UCSD-AML1 (cell line): ENCODE results near the gene PCDHGA1.
"Not testable (repeated sequence)": the region's sequence is repeated elsewhere in the genome, so short reads cannot be mapped to it uniquely, and the experiment has no call there.

Experiments used
- DNase-seq: peaks from one replicate; lab custom pipeline; 2025; ENCODE audit not compliant: unreplicated experiment; lab: John Stamatoyannopoulos, UW

PCDHGA1 gene

DNA sequence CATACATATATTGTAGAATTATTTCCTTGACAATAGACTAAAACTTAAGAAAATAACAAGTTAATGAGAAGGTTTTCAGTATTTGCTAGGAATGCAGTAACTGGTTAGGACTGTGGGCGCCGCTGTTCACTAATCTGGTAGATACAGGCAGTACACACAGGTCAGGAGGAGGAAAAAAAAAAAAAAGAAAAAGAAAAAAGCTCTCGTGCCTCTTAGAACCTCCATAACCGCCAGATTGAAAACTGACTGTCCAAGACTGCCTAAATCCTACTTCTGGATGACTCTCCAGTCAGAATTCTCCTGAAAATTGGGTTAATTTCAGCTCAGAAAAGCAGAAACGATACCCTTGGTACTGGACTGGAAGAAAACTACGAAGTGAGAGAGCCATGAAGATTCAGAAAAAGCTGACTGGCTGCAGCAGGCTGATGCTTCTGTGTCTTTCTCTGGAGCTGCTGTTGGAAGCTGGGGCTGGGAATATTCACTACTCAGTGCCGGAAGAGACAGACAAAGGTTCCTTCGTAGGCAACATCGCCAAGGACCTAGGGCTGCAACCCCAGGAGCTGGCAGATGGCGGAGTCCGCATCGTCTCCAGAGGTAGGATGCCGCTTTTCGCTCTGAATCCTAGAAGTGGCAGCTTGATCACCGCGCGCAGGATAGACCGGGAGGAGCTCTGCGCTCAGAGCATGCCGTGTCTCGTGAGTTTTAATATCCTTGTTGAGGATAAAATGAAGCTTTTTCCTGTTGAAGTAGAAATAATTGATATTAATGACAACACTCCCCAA, at the start of gene PCDHGA1:
Gene PCDHGA1 (plus strand): TSS at position 216 of the 782 bp plus-strand sequence.
- DNase-seq = peak; percentile 10

DNA sequence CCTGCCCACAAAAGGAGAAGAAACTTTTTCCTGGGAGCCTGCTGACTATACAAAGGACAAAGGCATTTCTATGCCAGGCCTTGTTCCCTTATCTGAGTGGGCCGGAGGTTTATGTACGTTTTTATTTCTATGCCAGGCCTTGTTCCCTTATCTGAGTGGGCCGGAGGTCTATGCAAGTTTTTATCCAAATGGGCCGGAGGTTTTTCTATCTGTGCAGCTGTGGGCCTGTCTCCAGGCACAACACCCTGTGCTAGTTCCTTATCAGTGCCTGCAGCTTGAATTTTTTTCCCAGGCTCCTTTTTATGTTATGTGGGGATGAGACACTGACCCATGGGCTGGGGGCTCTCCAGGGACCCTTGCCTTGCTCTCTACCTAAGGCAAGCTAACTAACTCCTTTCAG, 31.9 kb upstream of the PCDHGA1 start:
- no peak for DNase-seq

DNA sequence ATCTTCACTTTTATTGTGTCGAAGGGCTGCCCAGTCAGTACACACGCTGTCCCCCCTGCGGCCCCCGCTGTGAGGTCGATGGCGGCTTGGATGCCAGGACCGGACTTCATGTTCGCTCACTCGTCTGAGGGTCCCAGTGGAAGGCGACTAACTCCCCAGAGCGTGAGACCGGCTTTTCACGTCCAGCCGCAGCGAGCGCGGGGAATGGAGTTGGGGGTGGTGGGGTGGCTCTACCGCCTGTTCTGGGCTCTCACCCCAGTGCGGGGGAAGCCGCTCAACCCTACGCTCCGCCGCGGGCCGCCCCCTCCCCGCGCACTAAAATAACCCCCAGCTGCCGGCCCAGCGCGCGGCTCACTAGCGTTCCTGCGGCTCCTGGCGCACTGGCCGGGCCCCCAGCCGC, 26.6 kb upstream of the PCDHGA1 start, which contains the start of gene SLC25A2:
Gene SLC25A2 (minus strand): TSS at position 294 of the 400 bp plus-strand sequence. CDS start 184 bp downstream, at position 110.
- no peak for DNase-seq

DNA sequence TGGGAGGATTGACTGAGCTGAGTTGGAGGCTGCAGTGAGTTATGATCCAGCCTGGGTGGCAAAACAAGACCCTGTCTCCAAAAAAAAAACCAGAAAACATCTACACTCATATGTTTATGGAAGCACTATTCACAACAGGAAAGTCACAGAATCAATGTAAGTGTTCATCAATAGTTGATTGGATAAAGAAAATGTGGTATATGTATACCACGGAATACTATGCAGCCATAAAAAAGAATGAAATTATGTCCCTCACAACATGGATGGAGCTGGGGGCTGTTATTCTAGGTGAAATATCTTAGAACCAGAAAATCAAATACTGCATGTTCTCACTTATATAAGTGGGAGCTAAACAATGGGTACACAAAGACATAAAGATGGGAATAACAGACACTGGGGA, 23.7 kb upstream of the PCDHGA1 start:
- DNase-seq = no peak

DNA sequence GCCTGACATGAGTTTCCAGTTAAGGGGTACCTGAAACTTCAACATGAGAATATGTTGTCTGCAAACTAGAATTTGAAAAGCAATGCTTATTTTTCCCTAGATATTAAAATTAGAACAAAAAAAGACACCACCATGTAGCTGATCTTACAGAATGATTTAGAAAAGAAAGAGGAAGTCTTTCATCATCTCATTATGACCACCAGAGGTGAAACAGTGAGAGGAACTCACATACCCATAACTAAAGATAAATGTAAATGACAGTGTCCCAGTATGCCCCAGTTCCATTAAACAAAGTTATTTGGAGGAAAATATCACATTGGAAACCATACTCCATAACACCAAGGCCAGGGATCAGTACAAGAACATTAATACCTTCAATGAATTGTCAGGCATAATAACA, 16.6 kb upstream of the PCDHGA1 start:
- DNase-seq = no peak

DNA sequence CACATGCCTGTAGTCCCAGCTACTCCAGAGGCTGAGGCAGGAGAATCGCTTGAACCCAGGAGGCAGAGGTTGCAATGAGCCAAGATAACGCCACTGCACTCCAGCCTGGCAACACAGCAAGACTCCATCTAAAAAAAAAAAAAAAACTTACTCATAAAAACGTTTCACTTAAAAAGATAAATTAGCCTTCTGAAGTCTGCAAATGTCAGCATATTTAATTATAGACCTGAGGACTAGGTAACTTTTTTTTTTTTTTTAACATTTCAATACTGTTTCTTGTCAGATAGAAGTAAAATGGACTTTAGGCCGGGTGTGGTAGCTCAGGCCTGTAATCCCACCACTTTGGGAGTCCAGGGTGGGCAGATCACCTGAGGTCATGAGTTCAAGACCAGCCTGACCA, 13.4 kb upstream of the PCDHGA1 start:
- DNase-seq = not testable (repeated sequence)

DNA sequence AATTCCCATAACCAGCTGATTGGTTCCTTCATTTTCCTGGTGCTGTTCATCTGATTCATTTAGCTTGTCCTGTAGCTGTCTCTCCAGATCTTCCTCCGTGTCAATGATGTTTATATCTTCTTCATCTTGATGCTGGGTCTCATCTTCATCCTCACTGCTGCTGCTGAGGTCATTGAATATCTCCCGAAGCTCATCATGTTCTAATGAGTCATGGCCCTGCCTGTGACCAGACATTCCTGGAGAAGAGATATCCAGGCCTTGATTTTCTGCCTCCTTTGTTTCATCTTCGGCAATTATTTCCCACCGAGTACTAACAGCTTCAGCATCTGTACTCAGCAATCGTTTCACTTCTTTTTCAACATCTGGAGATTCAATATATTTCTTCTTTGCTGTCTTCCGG, 11.1 kb upstream of the PCDHGA1 start:
- DNase-seq = no peak

DNA sequence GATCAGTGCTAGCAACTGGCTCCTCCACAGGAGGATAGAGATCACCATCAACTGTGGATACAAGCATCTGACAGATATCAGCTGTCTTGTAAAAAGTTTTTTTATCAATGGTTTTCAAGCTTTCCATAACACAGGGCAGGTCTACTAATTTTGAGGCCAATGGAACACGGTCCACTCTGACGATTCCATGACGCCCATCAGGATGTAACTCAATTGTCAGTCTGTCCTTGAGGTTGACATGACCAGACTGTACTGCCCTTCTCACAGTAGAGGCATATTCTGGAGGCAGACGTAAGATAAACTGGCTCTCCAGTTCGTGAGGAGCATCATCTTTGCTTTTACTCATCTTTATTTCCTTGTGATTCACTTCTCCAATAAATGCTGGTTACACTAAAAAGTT, 10.6 kb upstream of the PCDHGA1 start:
- no peak for DNase-seq

DNA sequence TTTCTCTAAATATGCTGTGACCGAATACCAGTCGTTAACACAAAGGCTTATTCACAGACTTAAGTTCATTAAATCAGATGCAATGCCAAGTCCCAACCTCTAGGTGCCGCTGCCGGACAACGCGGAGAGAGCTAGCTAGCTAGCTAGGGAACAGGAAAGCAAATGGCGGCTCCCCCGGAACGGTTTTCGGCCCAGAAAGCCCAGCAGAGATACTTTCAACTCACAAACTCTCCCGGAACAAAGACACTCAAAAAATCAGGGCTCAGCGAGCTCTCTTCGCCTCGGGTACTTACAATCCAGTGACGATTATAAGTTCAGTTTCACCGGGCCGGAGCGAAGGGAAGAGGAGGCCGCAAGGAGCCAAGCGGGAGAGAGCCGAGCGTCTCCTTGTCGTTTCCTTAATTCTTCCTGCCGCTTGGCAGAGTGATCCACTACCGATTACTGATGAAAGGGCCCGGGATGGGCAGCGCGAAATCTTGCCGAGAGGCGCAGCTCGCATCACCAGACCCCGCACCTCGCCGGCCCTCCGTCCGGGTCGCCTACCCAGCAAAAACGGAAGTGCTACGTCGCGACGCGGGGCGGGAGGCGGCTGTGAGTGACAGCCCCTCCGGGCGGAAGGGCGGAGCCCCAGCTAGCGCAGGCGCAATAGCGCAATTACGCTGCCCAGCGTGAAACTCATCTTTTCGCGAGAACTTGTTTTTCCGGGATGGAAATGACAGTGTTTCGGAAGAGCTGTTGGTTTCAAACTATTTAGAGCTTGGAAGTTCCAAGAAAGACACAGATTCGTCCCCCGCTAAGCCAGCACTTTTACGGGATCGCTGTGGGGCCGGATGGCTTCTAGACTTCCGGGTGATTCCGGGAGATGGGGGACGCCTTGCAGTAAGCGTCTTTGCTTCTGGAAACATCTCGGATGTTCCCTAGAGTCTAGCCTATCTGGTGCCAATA, 9.8 kb upstream of the PCDHGA1 start, which contains the start of gene TAF7:
Gene TAF7 (minus strand): TSS at position 560 of the 945 bp plus-strand sequence. CDS start 740 bp downstream, outside the sequence.
- peak; percentile 94 for DNase-seq

DNA sequence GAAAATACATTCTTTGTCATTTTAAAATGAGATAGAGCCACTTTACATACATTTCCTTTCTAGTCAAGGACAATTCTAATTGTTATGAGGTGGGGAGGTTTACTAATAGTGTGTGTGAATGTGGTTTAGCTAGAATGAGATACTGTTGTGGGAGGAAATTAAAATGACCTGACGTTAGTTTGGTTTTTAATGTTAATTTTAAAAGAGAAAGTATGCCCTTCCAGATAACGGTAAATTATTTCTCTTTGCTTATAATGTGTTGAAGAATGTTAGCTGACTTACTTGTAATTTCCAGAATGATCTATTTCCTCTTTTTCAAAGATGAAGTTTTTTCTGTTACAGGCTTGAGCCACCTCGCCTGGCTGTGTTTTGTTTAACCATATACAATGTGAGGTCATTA, 8.1 kb upstream of the PCDHGA1 start:
- no peak for DNase-seq

DNA sequence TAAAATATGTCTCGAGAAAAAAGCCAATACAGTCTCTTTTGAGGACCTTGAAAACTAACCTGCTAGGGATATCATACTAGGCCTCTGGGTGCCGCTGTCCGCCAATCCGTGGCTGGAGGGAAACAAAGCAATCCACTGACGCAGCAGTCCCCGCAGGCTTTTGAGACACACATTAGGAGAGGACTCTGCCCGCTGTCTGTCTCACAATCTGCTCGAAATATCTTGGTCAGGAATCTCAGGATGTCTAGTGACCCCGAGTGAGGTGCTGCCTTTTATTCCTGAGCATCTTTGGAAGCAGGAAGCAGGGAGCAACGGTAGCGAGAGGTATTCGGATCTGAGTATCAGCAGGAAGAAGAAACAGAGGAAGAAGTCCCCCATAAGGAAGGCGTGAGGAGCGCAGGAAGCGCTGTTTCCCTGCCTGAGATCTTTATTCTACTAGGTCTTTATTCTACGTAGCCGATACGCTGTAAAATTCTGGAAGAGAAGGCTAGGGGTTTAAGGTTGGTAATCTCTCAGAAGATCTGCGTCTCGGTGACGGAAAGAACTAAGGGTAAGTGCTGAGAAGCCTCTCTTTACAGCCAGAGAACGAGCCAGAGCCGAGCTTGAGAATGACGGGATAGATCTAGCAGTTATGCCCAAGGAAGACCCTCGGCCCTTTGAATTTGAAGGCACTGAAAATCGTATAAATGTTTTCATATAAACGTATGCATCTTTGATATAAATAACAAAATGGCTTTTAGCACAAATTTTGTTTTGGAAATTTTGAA, 4.0 kb upstream of the PCDHGA1 start:
- peak; percentile 50 for DNase-seq

DNA sequence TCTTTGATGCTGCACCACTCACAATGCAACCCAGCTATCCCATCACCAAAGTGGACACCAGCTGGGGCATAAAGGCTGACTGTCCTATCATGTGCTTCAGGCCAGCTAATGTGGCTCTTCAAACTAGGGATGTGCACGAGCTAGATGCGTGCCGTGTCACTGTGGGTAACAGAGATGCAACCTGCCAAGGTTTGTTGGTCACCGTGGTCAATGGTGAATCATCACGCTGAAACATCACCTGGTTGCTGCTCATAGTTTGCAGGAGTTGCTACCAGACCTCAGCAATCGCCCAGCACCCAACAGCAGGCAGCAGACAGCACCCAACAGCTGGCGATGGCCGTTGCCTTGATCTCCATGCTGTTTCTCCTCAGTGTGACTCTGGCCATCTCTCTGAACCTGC, 2.1 kb upstream of the PCDHGA1 start:
- no peak for DNase-seq

DNA sequence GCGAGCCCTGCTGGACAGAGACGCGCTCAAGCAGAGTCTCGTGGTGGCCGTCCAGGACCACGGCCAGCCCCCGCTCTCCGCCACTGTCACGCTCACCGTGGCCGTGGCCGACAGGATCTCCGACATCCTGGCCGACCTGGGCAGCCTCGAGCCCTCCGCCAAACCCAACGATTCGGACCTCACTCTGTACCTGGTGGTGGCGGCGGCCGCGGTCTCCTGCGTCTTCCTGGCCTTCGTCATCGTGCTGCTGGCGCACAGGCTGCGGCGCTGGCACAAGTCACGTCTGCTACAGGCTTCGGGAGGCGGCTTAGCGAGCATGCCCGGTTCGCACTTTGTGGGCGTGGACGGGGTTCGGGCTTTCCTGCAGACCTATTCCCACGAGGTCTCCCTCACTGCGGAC, 2.3 kb downstream of the PCDHGA1 start:
- DNase-seq = not testable (repeated sequence)

DNA sequence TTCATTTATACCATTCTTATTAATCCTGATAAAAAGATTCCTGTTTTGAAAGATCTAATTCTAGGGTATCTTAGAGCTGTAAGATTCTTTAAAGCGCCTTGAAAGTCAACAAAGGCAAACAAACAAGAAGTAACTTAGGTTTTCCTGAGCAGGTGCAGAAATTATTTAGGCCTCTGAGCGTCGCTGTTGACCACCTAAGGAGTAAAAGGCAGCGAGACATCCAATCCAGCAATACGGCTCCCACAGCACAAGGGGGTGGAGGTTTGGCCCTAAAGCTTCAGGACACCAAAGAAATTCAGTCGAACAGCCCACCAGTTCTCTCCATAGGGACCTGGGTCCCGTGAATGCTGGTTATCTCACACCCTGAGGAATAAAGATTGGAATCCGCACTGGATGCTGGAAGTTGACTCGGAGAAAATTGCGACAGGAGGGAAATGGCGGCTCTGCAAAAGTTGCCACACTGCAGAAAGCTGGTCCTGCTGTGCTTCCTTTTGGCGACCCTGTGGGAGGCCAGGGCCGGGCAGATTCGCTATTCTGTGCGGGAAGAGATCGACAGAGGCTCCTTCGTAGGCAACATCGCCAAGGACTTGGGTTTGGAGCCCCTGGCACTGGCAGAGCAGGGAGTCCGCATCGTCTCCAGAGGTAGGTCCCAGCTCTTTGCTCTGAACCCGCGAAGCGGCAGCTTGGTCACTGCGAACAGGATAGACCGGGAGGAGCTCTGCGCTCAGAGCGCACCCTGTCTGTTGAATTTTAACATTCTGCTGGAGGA, 8.4 kb downstream of the PCDHGA1 start, which contains the start of gene PCDHGA2:
Gene PCDHGA2 (plus strand): TSS at position 223 of the 769 bp plus-strand sequence.
- DNase-seq = no peak

DNA sequence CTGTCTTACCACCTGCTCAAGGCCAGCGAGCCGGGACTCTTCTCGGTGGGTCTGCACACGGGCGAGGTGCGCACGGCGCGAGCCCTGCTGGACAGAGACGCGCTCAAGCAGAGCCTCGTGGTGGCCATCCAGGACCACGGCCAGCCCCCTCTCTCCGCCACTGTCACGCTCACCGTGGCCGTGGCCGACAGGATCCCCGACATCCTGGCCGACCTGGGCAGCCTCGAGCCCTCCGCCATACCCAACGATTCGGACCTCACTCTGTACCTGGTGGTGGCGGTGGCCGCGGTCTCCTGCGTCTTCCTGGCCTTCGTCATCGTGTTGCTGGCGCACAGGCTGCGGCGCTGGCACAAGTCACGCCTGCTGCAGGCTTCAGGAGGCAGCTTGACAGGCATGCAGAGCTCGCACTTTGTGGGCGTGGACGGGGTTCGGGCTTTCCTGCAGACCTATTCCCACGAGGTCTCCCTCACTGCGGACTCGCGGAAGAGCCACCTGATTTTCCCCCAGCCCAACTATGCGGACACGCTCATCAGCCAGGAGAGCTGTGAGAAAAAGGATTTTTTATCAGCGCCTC, 10.6 kb downstream of the PCDHGA1 start:
- DNase-seq = not testable (repeated sequence)

DNA sequence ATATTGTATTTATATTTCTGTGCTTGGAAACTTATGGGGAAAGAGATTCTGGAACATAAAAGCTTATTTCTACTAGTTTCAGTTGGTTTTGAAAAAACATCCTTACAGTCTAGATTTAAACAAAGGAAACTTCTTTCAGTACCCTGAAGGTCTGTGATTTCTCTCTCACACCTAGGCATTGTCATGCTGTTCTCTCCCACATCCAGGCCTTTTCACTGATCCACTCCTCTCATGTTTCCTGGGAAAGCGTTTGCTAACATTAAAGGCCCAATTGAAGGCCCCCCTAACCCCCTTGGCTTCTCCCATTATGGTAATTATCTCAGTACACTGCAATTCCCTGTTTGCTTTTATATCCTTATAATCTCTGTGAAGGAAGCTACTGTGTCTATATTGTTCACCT, 12.5 kb downstream of the PCDHGA1 start:
- DNase-seq = no peak

DNA sequence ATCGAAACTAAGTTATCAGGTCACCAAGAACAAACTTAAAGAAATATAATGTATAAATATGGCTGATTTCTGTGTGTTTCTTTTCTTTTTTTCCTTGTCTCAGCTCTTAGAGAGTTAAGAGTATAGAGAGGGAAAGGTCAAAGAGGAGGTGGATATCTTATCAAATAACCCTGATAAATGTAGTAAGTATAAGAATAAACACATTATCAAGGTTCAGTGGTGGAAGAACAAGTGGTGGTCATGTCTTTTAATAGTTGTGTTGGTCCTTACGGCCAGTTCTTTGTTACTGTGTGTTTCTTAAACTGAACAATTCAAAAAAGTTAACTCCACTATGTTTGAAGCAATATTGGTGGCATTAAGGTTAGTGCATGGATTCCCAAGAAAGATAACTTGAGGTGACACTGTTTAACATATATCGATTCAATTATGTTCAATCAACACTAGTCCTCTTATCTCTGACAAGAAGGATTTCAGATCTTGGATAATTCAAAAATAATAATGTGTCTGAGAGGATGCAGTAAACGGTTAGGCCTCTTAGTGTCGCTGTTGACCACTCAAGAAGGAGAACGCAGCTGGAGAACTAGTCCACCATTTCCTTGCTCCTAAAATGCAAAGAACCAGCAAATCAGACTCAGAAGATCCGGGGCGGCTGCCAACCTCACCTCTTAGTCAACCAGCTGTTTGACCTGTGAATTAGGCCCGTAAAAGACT, 13.1 kb downstream of the PCDHGA1 start, which contains the start of gene PCDHGA3:
Gene PCDHGA3 (plus strand): TSS at position 588 of the 711 bp plus-strand sequence. CDS start 205 bp downstream, outside the sequence.
- no peak for DNase-seq

DNA sequence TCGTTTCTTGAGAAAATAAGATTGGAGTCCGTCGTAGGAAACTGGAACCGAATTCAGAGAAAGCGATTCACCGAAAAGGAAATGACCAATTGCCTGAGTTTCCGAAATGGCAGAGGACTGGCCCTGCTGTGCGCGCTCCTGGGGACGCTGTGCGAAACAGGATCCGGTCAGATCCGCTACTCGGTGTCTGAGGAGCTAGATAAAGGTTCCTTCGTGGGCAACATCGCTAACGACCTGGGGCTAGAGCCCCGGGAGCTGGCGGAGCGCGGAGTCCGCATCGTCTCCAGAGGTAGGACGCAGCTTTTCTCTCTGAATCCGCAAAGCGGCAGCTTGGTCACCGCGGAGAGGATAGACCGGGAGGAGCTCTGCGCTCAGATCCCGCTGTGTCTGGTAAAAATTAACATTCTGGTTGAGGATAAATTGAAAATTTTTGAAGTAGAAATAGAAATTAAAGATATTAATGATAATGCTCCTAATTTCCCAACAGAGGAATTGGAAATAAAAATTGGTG, 13.7 kb downstream of the PCDHGA1 start:
- DNase-seq = no peak

DNA sequence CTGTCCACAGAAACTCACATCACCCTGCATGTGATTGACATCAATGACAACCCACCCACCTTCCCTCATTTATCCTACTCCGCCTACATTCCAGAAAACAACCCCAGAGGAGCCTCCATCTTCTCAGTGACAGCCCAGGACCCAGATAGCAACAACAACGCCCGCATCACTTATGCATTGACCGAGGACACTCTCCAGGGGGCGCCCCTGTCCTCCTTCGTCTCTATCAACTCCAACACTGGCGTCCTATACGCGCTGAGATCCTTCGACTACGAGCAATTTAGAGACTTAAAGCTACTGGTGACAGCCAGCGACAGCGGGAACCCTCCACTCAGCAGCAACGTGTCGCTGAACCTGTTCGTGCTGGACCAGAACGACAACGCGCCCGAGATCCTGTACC, 15.0 kb downstream of the PCDHGA1 start:
- DNase-seq = no peak
